Measurements from ENCODE around the gene PDLIM3. TPM values are rescaled to one million over a fixed set of nuclear protein-coding genes. Genes with fewer than 3 reads are reported as not detected.

PDLIM3 gene
- total RNA-seq (2012; rRNA removed) (8.9 and 11.7 TPM in 2 replicates), polyA plus RNA-seq (2012; rRNA removed) (6.4 and 6.8 TPM in 2 replicates), Bru-seq, nascent RNA (percentile 38 among the genes with signal in this experiment), BruChase-seq, experiment 1, labeled RNA remaining after a 6-hour chase (percentile 31 among the genes with signal in this experiment), BruChase-seq, experiment 2, labeled RNA remaining after a 2-hour chase (percentile 29 among the genes with signal in this experiment)
- 5.8 and 6.6 TPM in 2 replicates for polyA plus RNA-seq (2012; cell fraction: cytosol; rRNA removed)
- 6.6 and 13.8 TPM in 2 replicates for polyA plus RNA-seq (2012; cell fraction: nucleus; rRNA removed; ENCODE audit: low replicate concordance)
- long read RNA-seq, partial matches to known transcripts: 0 of 3 reads
- long read RNA-seq, other reads (novel, unspliced or antisense): 0 of 3 reads

GRCh38 chr4:185534866-185535611 lies at the start of gene PDLIM3:
Gene PDLIM3, minus strand, starts transcription at chr4:185535507. Its CDS starts 73 bp downstream, at chr4:185535434.
- H2AK9ac ChIP-seq (replicated peaks; ENCODE audit: low read depth, low read length, poor library complexity): peak within 1 kb of the TSS; percentile 57
- H3K18ac ChIP-seq (ENCODE audit: low read depth, low read length): peak within 1 kb of the TSS; percentile 55; the same call in 1 of the 2 replicates
- ATAC-seq (ENCODE audit: low read depth) (peak; percentile 83), DNase-seq (peak; percentile 30)
- H4K91ac ChIP-seq (ENCODE audit: insufficient read depth, low read depth, low read length): peak within 1 kb of the TSS; percentile 36; the same call in 1 of the 2 replicates
- in situ Hi-C loops (cut with MboI; ENCODE audit: low sequenced_read_pairs) (no loop called here), intact Hi-C loops (cut with micrococcal nuclease) (loop anchor here (5.0 kb wide), 2 partner anchors 52 to 63 kb away; partner anchors contain the start of gene CCDC110), dilution Hi-C loops (cut with HindIII; ENCODE audit: low sequenced_read_pairs, unreplicated experiment) (no loop called here)
- H3K14ac ChIP-seq (replicated peaks; ENCODE audit: low read depth, low read length): peak within 1 kb of the TSS; percentile 74
- no peaks in the 10 kb centered on the region for H4K20me1 ChIP-seq (ENCODE audit: insufficient read depth, low read length)
- H3K9ac ChIP-seq (ENCODE audit: low read depth, low read length): peak within 1 kb of the TSS; percentile 77
- WGBS, 2 experiments (ENCODE audit: extremely low coverage in 2 of 2, insufficient read length in 1 of 2): 1% methylated on average over 18 of the region's 66 CpGs; no CpG with 5 or more reads in 1 of the 2 experiments
- peak within 1 kb of the TSS; percentile 23 for H3K27ac ChIP-seq (ENCODE audit: insufficient read depth, low read length)
- H3K27me3 ChIP-seq (ENCODE audit: control insufficient read depth, insufficient read depth, low read length): peaks cover 5% of the 10 kb centered on the region
- no peak within 1 kb of the TSS for H4K5ac ChIP-seq (ENCODE audit: low read depth, low read length)
- H3K4me2 ChIP-seq (ENCODE audit: low read depth, low read length): peak within 1 kb of the TSS; percentile 91
- peak within 1 kb of the TSS in 1 of 2 experiments; percentile 48; a peak in 1 of 4 replicates for H4K8ac ChIP-seq (ENCODE audit: low read depth in 2 of 2, low read length in 2 of 2)
- CTCF ChIA-PET: interaction anchor here (0.6 kb wide), 1 partner anchor 24 kb away, joined by 5 read pairs; no protein-coding TSS in a partner anchor
- H2AK5ac ChIP-seq (ENCODE audit: low read depth, low read length): no peak within 1 kb of the TSS; the same call in 1 of the 2 replicates
- H3K4me1 ChIP-seq (ENCODE audit: control insufficient read depth, insufficient read depth, low read length): peaks cover 2% of the 10 kb centered on the region; the same call in 1 of the 2 replicates
- no peaks in the 10 kb centered on the region for H3K36me3 ChIP-seq (ENCODE audit: control insufficient read depth, insufficient read depth, low read length)
- H2AFZ ChIP-seq (replicated peaks; ENCODE audit: low read length, poor library complexity): peak within 1 kb of the TSS; percentile 94
- peak within 1 kb of the TSS; percentile 96 for H3K4me3 ChIP-seq (ENCODE audit: insufficient read depth, low read depth, low read length)
- no peak within 1 kb of the TSS for H2BK5ac ChIP-seq (ENCODE audit: low read depth, low read length, poor library complexity, severe bottlenecking)
- POLR2A ChIA-PET (ENCODE audit: unreplicated experiment): no interaction called here
- H2BK20ac ChIP-seq (ENCODE audit: low read depth, low read length): no peak within 1 kb of the TSS
- peaks cover 4% of the 10 kb centered on the region for H3K9me1 ChIP-seq (ENCODE audit: insufficient read depth, low read length)
- peak within 1 kb of the TSS; percentile 45; the same call in 1 of the 2 replicates for H3K23ac ChIP-seq (ENCODE audit: low read depth, low read length)
- H3K9me3 ChIP-seq (ENCODE audit: control insufficient read depth, insufficient read depth, low read length): no peaks in the 10 kb centered on the region
- H3K79me1 ChIP-seq (ENCODE audit: low read depth in 1 of 2, low read length in 2 of 2): peaks cover 4% of the 10 kb centered on the region in 2 experiments; a peak in 3 of 4 replicates
- peak within 1 kb of the TSS; percentile 63 for H3K4ac ChIP-seq (ENCODE audit: low read depth, low read length)
- H2BK120ac ChIP-seq (ENCODE audit: low read depth, low read length): peak within 1 kb of the TSS; percentile 49; the same call in 1 of the 2 replicates
- H3K56ac ChIP-seq (ENCODE audit: extremely low read depth, insufficient read depth, low read length): peak within 1 kb of the TSS; percentile 29; the same call in 1 of the 2 replicates
- H2BK15ac ChIP-seq (ENCODE audit: low read depth, low read length): no peak within 1 kb of the TSS; the same call in 2 of the 3 replicates
- no TSS peak for BruUV-seq (replicated peaks)
- TF ChIP-seq RCOR1 (IDR thresholded peaks at IDR 0.05; ENCODE audit: insufficient replicate concordance, low read length) (no peak), MAZ (IDR thresholded peaks at IDR 0.05; ENCODE audit: borderline replicate concordance, low read depth, low read length) (peak; percentile 39; the same call in 1 of the 2 replicates), USF2 (IDR thresholded peaks at IDR 0.05; ENCODE audit: low read depth, low read length) (no peak), SMC3 (IDR thresholded peaks at IDR 0.05; ENCODE audit: low read depth, low read length) (no peak), CTCF (conservative IDR thresholded peaks at IDR 0.05; ENCODE audit: low read depth, low read length) (no peak), CHD1 (IDR thresholded peaks at IDR 0.05; ENCODE audit: low read depth, low read length) (no peak), BHLHE40 (IDR thresholded peaks at IDR 0.05; ENCODE audit: low read depth, low read length) (no peak), MAFK (IDR thresholded peaks at IDR 0.05; ENCODE audit: low read depth, low read length) (no peak), RAD21 (IDR thresholded peaks at IDR 0.05; ENCODE audit: low read length) (no peak), POLR2A (IDR thresholded peaks at IDR 0.05; ENCODE audit: low read depth, low read length) (peak; percentile 74), CEBPB (IDR thresholded peaks at IDR 0.05; ENCODE audit: low read depth, low read length) (no peak), MXI1 (IDR thresholded peaks at IDR 0.05; ENCODE audit: borderline replicate concordance, low read depth, low read length) (no peak), NFE2L2 (IDR thresholded peaks at IDR 0.05; ENCODE audit: low read depth, low read length) (no peak)

Data from IMR-90 (cell line).